ENCODE measurements around the gene ARSG. TPM values are rescaled to one million over a fixed set of nuclear protein-coding genes. Genes with fewer than 3 reads are reported as not detected.
A peak's percentile ranks its signal among the peaks of the same experiment; 100 is the strongest.

The ARSG gene
- total and polyA plus RNA-seq, 2 of the 13 experiments (the other 11 are each of a cell fraction or from before 2014, with no cell fraction given) = 3.7 to 15.2 TPM

DNA sequence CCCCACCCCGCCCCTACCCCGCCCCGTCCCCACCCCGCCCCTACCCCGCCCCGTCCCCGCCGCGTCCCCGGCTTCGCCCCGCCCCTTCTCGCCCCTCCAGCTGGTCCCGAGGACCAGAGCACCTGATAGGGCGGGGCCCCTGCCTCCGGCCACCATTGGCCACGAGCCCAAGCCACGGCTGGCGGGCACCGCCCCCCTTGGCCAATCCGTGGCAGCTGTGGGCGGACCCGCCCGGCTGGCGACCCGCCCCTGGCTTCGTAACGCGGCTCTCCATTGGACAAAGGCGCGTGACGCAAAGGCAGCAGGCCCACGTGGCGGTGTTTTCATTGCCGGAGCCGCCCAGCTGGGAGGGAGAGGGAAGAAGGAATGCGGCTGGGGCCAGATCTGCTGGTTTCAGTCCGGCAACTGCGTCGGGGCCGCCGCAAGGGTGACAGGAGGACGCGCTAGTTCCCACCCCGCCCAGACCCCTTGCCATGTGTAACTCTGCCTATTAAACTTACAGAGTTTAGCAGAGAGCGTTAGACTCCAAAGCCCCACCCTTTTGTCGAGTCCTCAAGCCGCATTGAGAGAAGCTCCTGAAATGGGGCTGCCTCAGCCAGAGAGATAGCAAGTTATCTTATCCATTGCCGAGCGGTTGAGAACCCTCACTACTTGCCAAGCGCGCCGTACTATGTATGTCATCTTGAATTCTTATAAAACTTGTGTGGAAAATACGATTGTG, 166.4 kb downstream of the ARSG start (continued):
- TF ChIP-seq ZNF713 (CRISPR knock-in tag; IDR thresholded peaks at IDR 0.05) (0 out of 2 replicates have a peak, but pooled peaks have one; percentile 73), ZNF431 (CRISPR knock-in tag; IDR thresholded peaks at IDR 0.05; ENCODE audit: borderline replicate concordance, low read depth) (no peak), NAIF1 (CRISPR knock-in tag; IDR thresholded peaks at IDR 0.05; ENCODE audit: borderline replicate concordance) (0 out of 2 replicates have a peak, but pooled peaks have one; percentile 52), CC2D1A (CRISPR knock-in tag; IDR thresholded peaks at IDR 0.05) (no peak), ZNF749 (CRISPR knock-in tag; IDR thresholded peaks at IDR 0.05; ENCODE audit: borderline replicate concordance) (no peak), KMT2A (CRISPR knock-in tag; IDR thresholded peaks at IDR 0.05) (peak; percentile 88), ZNF839 (CRISPR knock-in tag; IDR thresholded peaks at IDR 0.05; ENCODE audit: borderline replicate concordance) (no peak), POGZ (CRISPR knock-in tag; IDR thresholded peaks at IDR 0.05) (peak; percentile 87), SP2 (CRISPR knock-in tag; IDR thresholded peaks at IDR 0.05) (peak; percentile 93), ATM (IDR thresholded peaks at IDR 0.05; ENCODE audit: borderline replicate concordance) (no peak), NPAS2 (CRISPR knock-in tag; IDR thresholded peaks at IDR 0.05; ENCODE audit: borderline replicate concordance) (no peak), PPARG (CRISPR knock-in tag; conservative IDR thresholded peaks at IDR 0.05) (peak; percentile 34; the same call in 1 of the 2 replicates), SAFB2 (CRISPR knock-in tag; IDR thresholded peaks at IDR 0.05; ENCODE audit: borderline replicate concordance, low read depth) (no peak; the same call in 1 of the 2 replicates), ZNF660 (CRISPR knock-in tag; IDR thresholded peaks at IDR 0.05; ENCODE audit: borderline replicate concordance, low read depth) (no peak), CBFB (CRISPR knock-in tag; IDR thresholded peaks at IDR 0.05) (peak; percentile 64), SKI (IDR thresholded peaks at IDR 0.05; ENCODE audit: partially characterized antibody) (peak; percentile 57), ZBTB1 (CRISPR knock-in tag; IDR thresholded peaks at IDR 0.05; ENCODE audit: borderline replicate concordance) (no peak), MEF2D (CRISPR knock-in tag; IDR thresholded peaks at IDR 0.05) (no peak)
- TF ChIP-seq, protein P1, sequence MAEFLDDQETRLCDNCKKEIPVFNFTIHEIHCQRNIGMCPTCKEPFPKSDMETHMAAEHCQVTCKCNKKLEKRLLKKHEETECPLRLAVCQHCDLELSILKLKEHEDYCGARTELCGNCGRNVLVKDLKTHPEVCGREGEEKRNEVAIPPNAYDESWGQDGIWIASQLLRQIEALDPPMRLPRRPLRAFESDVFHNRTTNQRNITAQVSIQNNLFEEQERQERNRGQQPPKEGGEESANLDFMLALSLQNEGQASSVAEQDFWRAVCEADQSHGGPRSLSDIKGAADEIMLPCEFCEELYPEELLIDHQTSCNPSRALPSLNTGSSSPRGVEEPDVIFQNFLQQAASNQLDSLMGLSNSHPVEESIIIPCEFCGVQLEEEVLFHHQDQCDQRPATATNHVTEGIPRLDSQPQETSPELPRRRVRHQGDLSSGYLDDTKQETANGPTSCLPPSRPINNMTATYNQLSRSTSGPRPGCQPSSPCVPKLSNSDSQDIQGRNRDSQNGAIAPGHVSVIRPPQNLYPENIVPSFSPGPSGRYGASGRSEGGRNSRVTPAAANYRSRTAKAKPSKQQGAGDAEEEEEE (CRISPR knock-in tag; IDR thresholded peaks at IDR 0.05; ENCODE audit: borderline replicate concordance) = no peak
- TF ChIP-seq, protein P2, sequence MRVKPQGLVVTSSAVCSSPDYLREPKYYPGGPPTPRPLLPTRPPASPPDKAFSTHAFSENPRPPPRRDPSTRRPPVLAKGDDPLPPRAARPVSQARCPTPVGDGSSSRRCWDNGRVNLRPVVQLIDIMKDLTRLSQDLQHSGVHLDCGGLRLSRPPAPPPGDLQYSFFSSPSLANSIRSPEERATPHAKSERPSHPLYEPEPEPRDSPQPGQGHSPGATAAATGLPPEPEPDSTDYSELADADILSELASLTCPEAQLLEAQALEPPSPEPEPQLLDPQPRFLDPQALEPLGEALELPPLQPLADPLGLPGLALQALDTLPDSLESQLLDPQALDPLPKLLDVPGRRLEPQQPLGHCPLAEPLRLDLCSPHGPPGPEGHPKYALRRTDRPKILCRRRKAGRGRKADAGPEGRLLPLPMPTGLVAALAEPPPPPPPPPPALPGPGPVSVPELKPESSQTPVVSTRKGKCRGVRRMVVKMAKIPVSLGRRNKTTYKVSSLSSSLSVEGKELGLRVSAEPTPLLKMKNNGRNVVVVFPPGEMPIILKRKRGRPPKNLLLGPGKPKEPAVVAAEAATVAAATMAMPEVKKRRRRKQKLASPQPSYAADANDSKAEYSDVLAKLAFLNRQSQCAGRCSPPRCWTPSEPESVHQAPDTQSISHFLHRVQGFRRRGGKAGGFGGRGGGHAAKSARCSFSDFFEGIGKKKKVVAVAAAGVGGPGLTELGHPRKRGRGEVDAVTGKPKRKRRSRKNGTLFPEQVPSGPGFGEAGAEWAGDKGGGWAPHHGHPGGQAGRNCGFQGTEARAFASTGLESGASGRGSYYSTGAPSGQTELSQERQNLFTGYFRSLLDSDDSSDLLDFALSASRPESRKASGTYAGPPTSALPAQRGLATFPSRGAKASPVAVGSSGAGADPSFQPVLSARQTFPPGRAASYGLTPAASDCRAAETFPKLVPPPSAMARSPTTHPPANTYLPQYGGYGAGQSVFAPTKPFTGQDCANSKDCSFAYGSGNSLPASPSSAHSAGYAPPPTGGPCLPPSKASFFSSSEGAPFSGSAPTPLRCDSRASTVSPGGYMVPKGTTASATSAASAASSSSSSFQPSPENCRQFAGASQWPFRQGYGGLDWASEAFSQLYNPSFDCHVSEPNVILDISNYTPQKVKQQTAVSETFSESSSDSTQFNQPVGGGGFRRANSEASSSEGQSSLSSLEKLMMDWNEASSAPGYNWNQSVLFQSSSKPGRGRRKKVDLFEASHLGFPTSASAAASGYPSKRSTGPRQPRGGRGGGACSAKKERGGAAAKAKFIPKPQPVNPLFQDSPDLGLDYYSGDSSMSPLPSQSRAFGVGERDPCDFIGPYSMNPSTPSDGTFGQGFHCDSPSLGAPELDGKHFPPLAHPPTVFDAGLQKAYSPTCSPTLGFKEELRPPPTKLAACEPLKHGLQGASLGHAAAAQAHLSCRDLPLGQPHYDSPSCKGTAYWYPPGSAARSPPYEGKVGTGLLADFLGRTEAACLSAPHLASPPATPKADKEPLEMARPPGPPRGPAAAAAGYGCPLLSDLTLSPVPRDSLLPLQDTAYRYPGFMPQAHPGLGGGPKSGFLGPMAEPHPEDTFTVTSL (CRISPR knock-in tag; IDR thresholded peaks at IDR 0.05; ENCODE audit: borderline replicate concordance) = no peak; the same call in 1 of the 2 replicates
- TF ChIP-seq, protein P3, sequence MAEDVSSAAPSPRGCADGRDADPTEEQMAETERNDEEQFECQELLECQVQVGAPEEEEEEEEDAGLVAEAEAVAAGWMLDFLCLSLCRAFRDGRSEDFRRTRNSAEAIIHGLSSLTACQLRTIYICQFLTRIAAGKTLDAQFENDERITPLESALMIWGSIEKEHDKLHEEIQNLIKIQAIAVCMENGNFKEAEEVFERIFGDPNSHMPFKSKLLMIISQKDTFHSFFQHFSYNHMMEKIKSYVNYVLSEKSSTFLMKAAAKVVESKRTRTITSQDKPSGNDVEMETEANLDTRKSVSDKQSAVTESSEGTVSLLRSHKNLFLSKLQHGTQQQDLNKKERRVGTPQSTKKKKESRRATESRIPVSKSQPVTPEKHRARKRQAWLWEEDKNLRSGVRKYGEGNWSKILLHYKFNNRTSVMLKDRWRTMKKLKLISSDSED (CRISPR knock-in tag; IDR thresholded peaks at IDR 0.05) = no peak
